GM20431 (cell line): Measurements from ENCODE around the gene TBC1D22A.
"Not testable (repeated sequence)": the region's sequence is repeated elsewhere in the genome, so short reads cannot be mapped to it uniquely, and the experiment has no call there.

Experiments
- in situ Hi-C: fragments of 300-500 bp; cut with MseI, MboI; formaldehyde crosslinking; loops from one replicate; pipeline ENCODE4 v1.15.0; 2020; ENCODE audit warnings: low sequenced_read_pairs; ENCODE audit not compliant: unreplicated experiment

Gene TBC1D22A

DNA sequence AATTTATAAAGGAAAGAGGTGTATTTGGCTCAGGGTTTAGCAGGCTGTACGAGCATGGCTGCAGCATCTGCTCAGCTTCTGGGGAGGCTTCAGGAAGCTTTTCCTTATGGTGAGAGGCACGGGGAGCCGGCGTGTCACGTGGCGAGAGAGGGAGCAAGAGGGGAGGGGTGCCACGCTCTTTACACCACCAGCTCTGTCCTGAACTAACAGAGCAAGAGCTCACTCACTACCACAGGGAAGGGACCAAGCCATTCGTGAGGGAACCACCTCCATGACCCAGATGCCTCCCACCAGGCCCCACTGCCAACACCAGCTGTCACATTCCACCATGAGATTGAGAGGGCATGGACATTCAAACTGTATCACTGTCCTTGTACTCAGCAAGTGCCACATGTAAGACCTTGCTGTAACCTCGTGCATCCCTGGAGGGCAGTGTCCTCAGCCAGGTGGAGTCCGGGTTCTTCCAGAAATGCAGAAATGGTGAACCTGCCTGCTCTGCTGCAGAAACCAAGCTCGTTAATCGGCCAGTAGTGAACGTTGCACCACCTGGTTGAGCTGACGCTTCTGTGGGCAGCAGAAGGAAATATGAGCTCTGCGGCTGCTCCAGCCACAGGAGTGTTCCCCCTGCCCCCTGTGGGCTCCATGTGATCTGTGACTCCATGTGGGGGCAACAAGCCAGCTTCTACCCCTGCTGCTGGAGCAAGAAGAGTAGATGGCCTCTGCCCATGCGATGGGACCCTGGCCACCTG, 368.6 kb downstream of the TBC1D22A start:
- in situ Hi-C loops: no loop called here

DNA sequence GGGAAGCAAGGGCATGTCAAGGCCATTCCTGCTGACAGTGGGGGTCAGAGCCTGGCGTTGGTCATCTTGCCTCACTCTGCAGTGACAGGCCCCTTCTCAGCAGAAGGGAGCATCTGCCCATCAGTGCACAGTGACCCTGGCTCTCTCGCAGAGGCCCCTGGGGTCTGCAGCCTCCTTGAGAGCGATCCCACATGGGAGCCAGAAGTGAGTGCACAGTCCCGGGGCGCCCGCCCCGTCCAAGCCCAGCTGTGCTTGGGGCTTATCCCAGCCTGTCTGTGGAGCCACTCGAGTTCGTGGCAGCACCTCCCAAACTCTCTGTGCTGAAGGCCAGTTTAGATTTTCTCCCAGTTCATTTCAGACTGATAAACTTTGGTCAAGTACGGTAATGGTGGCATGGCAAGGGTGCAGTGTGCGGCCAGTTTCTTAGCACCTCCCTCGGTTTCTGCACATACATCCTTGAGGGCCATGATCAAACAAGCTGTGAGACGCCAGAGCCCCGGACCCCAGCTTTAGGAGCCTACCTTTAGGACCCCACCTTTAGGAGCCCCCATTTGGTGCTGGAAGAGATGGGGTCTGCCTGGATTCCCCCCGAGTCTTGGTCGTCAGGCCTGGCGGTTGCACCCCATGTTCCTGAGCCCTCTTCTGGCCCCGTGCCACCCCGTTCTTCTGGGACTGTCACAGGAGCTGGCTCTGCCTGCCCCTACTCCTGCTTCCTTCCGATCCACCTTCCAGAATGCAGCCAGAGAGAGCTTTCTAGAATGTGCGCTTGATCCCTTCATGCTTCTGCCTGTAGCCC, 369.4 kb downstream of the TBC1D22A start:
- in situ Hi-C loops: no loop called here

DNA sequence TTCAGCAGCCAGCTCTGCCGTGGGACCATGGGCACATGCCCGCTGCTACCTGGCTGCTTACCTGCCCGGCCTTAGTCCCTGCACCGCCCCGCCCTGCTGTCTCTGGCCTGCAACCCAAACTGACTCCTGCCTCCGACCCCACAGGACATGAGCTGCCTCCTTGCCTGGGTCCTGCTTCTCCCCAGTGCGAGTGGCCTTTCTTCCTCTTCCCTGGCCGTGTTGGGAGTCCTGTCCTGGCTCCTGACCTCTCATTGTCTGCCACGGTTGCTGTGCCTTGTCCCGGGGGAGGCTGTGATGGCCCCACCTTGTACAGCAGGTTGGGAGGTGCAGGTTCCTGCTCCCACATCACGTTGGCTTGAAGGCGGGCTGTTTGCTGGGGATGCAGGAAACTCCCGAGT, 370.0 kb downstream of the TBC1D22A start:
- in situ Hi-C loops: no loop called here

DNA sequence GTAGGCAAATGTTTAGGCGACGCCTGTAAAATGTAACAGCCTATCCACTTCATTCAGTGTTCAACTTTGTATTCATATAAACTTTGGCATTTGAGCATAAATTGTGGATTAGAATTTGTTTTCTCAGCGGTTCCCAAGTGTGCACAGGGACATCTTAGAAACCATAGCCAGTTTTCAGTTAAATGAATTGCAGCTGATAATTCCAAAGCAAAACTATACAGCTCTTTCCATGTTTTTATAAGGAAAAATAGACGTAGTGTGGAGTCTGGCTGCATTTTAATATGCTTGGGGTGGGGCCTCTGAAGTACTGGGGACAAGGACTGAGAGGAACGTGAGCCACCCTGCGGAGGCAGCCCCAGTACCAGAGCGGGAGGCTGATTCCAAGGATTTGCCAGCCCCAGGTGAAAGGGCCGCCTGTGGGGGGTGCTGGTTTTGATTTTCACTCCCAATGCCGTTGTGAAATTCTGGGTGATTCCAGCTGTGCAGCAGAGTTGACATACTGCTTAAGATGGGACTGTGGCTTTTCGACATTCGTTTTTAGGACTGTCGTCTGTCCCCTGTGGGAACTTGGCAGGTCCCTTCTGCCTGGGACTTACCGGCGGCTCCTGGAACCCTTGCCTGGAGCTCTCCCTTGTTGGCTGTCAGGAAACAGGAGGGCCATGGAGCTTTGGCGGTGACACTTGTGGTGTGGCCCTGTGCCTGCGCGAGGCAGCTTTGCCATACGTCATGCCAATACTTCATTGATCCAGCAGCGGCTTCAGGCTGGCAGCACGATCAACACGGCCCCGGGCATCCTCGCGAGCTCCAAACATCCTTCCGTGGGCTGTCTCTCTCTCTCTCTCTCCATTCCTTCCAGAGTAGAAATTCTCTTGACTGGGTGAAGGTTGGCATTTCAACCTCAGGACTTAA, 370.9 kb downstream of the TBC1D22A start:
- in situ Hi-C loops: no loop called here

DNA sequence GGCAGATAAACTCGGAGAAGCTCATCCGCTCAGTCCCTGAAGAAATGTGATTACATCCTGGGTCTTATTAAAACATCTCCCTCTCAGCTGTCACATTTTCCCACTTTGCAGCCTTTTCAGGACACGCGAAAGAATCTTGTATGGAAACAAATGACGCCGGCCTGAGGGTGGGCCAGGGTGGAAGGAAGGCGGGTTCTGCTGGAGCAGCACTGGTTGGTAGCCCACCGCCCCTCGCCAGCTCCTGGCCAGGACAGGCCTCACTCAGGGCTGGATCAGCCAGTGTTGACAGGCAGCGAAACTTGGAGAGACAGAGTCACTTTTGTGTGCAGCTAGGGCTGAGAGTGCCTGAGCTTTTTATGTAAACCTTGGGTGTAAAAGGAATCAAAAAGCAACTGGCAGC, 371.8 kb downstream of the TBC1D22A start:
- in situ Hi-C loops: no loop called here

DNA sequence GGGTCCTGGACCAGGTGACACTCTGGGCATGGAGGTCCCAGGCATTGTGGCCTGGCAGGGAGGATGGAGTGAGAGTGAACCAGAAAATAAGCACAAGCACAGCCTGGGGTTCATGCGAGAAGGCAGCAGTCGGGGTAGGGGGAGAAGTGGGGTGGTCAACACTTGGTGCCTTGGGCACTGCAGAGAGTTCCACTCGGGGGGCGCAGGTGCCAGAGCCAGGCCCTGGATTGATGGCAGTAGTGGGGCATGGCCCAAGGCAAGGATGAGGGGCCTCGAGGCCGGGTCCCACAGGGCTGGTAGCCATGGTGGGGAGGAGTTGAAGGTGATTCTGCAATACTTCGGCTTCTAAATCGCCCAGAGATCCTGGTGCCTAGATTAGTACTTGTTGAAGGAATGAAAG, 372.9 kb downstream of the TBC1D22A start:
- in situ Hi-C loops: no loop called here

DNA sequence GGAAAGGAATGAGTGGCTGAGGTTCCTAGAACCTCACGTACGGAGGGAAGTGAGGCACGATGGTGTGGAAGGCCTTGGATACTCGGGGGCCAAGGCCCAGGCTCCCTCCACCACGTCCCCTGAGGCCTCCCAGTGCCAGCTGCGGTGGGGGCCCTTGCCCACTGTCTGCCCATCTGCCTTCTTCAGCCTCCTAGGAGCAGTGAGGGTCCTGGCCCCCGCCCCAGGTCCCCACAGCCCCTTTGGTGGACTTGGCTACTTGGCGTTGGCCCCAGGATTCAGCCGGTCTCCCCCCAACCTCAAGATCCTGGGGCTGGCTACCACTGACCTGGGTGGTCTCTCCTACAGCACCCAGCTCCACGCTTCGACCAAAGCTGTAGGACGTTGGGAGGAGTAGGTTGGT, 373.6 kb downstream of the TBC1D22A start:
- in situ Hi-C loops: no loop called here

DNA sequence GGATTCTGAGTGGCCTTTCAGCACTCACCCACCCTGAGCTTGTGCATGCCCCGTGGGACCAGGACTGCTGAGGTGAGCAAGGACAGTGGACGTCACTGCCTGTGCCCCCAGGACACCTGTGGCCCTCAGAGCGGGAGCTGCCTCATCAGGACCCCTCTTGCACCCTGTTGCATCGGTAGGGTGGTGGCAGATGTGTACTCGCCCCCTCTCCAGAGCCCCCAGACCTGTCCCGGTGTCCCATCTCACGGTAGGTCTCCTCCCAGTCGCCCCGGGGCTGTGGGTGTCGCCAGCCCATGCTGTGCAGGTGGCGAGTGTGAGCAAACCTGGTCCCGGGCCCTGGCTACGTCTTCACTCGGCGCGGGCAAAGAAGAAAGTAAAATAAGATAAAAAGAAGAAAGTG, 374.2 kb downstream of the TBC1D22A start:
- in situ Hi-C loops: no loop called here

DNA sequence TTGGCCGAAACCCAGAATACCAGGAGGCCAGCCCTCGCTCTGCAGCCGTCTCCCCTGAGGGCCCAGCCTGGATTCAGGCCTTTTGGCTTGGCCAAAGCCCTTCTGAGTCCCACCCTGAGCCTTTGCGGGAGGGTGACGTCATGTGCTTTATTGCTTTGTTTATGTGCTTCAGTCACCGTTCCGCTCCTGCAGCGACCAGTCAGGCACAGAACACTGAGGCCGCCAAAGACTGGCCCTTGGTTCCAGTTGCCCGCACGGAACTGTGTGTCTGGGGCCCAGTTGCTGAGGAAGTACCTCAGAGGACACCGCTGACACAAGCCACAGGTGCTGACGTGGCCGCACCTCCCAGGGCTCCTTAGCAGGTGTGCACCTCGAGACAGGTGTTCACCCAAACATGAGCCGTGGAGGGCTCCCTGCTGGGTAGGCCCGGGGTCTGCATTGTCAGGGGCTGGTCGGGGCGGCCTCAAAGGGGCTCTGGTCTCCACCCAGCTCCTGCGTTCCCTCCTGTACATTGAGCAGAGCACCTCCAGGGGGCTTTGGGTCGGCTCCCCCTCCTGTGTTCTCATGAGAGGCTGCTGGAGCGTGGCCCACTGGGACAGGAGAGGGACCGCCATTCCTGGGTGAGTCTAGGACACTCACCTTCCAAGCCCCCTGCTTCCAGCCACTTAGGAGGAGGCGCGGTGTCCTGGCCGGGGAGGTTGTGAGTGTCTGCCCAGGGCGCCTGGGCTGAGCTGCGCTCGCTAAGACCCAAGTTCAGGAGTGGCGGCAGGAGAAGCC, 376.8 kb downstream of the TBC1D22A start:
- in situ Hi-C loops: no loop called here

DNA sequence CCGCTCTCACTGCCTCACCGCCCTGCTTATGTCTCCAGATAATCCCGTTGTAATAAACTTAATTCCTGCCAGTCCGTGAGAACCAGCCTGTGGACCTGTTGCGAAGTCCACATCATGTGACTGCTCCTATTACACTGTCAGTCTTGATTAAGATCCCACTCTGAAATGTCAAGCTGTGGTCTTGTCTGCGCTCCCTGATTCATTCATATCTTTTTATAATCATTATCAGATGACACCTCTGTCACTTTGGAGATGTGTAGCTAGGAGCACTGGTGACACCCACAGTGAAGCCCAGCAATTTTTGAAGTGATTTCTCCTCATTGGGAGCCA, 377.3 kb downstream of the TBC1D22A start:
- in situ Hi-C loops: no loop called here

DNA sequence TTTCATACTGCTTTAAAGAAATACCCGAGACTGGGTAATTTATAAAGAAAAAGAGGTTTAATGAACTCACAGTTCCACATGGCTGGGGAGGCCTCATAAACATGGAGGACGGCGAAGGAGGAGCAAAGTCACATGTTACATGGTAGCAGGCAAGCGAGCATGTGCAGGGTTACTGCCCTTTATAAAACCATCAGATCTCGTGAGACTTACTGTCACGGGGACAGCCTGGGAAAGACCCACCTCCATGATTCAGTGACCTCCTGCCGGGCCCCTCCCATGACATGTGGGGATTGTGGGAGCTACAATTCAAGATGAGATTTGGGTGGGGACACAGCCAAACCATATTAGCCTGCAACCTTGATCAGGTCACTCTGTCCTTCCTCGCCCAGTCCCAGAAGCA, 378.5 kb downstream of the TBC1D22A start:
- in situ Hi-C loops: not testable (repeated sequence)

DNA sequence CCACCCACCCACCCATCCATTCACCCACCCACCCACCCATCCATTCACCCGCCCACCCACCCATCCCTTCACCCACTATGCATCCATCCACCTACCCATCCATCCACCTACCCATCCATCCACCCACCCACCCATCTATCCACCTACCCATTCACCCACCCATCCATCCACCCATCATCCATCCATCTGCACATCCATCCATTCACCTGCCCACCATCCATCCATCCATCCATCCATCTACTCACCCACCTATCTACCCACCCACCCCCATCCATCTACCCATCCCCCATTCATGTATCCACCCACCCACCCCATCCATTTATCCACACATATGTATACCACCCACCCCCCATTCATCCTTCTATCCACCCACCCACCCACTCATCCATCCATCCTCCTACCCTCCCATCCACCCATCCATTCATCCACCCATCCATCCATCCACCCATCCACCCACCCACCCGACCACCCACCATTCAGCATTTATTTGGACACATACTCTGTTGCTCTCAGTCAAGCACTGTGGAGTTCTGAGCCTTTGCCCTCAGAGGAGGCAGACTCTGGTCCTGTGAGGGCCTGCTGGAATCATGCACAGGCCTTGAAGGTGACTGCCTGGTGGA, 380.1 kb downstream of the TBC1D22A start:
- in situ Hi-C loops: no loop called here

DNA sequence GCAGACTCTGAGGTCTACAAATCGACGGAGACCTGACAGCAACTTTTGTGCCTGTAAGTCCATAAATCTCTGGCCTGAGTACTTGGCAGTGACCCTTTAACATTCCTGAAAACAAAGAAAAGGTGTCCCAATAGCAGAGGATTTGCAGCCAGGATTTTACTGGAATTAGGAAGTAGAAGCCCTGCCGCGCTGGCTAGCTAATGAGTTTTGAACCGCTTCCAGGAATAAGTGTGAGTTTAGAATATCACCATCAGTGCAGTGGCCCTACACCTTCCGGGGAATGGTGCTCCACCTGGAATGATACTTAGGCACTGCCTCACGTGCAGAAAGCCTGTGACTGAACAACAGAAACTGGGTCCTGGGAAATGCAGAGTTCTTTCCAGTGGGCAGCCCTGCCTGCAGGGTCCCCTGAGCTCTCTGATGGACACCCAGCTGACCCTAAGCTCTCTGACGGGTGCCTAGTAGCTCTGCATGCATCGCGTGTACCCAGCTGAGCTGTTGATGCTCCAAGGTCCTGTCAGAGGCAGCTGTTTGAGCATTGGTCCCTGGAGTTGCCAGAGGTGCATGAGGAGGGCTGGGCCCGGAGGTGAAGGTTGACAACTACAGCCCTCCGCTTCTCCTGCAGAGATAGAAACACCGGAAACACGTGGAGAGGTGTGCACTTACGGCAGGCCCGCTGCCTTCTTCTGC, 380.9 kb downstream of the TBC1D22A start:
- in situ Hi-C loops: no loop called here

DNA sequence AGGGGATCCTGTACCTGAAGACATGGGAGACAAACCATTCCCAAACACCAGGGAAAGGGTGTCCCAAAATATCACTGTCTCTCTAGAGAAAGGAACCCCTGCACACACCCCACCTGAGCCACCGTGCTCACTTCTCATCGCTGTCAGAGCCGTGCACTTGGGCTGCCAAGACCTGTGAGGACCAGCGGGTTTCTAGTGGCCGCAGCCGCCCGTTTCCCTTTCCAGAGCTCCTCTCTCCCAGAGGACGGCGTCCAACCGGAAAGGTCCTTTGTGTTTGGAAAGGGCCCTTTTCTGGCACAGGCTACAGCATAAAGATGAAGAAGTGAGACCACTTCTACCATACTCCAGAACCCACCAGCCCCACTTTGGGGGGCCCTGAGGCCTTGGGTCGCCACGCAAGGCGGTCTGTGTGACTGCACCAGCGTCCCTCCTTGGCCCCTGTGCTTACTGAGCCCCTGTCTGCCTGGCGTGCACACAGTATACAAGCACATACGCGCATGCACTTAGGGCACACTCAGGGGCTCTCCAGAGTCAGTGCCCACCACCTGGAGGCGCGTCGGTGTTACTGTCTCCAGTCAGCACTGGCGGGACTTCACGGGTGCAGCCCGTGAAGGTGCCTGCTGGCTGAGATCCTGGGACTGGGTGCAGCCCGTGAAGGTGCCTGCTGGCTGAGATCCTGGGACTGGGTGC, 381.8 kb downstream of the TBC1D22A start:
- in situ Hi-C loops: no loop called here

DNA sequence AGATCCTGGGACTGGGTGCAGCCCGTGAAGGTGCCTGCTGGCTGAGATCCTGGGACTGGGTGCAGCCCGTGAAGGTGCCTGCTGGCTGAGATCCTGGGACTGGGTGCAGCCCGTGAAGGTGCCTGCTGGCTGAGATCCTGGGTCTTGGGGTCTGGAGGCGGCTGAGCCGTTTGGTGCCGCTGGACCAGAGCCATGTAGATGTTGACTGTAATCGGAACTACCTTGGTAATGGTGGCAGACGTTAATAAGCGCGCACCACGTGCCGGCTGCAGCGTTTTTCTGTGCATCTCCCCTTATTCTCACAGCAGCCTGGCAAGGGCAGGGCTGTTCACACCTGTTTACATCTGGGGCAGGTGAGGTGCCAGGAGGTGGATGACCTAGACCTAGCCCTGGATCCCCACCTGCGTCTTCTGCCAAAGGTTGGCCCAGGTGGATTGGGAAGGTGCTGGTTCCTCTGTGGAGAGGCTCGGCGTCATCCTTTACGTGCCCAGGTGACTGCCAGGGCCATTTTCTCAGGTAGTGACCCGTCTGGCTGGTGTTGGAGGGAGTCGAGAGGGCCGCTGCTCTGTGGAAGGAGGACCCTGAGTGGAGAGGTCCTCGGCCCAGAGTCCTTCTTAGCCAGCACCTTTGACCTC, 382.5 kb downstream of the TBC1D22A start:
- in situ Hi-C loops: no loop called here

DNA sequence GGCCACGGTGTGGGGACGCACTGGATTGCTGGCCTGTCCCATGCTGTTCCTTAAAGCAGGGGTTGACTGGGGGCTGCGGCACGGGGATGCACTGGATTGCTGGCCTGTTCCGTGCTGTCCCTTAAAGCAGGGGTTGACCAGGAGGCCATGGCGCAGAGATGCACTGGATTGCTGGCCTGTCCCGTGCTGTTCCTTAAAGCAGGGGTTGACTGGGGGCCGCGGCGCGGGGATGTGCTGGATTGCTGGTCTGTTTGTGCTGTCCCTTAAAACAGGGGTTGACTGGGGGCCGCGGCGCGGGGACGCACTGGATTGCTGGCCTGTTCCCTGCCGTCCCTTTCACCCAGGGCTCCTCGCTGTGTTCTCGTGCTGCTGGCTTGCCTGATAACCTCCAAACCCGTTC, 383.4 kb downstream of the TBC1D22A start:
- in situ Hi-C loops: no loop called here

DNA sequence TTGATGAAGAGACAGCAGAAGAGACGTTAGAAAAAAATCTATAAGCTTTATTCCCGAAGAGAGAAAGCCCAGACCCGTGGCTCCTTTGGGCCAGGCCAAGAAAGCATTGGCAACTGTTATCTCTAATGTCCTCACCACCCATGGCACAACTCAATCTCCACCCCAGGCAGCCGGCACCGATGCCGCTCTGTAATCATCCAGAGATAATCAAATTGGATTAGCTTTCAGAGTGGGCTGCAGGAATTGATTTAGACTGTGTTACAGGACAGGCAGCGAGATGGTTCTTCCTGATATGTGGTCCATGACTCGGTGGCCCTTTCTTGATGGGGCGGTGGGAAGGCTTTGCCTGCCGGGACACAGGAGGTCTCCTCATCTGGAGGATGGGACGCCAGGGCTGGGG, 383.9 kb downstream of the TBC1D22A start:
- in situ Hi-C loops: no loop called here

DNA sequence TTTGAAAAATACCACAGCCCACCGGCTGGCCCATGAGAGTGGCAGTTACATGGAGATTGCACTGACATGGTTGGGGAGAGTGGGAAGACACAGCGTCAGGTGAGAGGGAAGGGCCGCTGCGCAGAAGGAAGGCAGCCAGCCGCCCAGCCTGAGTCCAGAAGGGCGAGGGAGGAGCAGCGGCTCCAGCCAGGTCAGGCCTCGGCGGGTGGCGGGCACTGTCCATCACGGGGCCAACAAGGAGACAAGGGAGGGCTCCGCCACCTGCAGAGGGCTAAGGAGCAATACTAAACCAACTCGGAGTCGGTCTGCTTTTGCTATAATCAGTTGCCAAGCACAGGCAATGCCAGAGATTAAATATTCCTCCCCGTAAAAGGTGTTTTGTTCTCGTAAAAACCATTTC, 384.5 kb downstream of the TBC1D22A start:
- in situ Hi-C loops: no loop called here
